Amniotic stem cell (primary cell): Measurements from ENCODE around the gene RIPOR3.
"Not testable (repeated sequence)": the region's sequence is repeated elsewhere in the genome, so short reads cannot be mapped to it uniquely, and the experiment has no call there.

Experiments
- DNase-seq: peaks from one replicate; lab custom pipeline; 2025; lab: John Stamatoyannopoulos, UW

RIPOR3 gene

DNA sequence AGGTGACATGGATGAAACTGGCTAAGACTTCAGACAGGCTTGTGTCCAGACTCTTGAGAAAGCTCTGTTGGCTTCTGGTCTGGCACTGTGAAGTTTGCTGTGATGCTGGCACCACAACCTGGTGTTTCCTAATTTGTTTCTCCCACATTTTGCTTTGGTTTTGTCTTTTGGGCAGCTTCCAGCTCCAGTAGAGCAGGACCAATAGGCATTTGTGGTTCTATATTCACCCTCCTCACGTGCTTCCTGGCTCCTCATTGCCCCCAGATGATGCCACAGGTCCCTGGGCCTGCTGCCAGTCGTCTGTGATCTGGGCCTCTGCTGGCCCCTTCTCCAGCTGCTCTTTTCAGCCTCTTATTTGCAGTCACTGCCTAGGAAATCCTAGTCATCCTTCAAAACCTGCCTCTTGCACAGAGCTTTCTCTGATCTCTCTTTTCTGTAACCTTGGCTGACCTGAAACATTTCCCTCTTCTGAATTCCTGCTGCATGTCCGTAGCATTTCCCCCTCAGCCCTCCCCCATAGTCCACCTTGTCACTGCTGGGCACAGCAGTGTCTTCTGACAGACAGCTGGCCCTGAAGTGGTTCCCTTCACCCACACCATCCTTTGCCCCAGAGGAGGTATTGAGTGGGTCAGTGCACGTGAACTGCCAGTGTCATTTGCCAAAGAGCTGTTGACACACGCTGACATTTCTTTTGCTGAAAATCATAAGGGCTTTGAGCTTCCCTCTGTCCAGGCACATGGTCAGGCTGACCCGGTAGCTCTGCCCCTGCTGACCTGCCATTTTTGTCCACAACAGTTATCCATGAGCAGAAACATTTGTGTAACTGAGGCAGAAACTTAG is 118.2 kb downstream of the RIPOR3 start:
- no peak for DNase-seq

DNA sequence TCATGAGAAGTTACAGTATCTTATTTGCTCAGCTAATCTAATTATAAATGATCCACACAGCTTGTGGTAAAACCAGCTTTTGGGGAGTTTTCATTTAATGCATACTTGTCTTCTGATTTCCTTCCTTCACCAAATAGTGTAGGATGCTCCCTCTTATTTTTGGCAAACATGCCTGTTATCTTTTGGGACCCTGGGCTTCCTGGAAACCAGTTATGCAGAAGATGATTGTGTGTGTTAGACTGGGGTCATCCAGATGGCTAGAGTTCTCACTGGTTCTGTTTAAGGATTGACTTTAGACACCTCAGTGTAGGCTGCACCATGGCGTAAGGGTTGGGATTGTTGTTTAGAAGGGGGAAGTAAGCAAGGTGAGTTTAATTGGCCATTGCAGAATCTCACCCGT is 119.9 kb downstream of the RIPOR3 start:
- DNase-seq, result no peak

DNA sequence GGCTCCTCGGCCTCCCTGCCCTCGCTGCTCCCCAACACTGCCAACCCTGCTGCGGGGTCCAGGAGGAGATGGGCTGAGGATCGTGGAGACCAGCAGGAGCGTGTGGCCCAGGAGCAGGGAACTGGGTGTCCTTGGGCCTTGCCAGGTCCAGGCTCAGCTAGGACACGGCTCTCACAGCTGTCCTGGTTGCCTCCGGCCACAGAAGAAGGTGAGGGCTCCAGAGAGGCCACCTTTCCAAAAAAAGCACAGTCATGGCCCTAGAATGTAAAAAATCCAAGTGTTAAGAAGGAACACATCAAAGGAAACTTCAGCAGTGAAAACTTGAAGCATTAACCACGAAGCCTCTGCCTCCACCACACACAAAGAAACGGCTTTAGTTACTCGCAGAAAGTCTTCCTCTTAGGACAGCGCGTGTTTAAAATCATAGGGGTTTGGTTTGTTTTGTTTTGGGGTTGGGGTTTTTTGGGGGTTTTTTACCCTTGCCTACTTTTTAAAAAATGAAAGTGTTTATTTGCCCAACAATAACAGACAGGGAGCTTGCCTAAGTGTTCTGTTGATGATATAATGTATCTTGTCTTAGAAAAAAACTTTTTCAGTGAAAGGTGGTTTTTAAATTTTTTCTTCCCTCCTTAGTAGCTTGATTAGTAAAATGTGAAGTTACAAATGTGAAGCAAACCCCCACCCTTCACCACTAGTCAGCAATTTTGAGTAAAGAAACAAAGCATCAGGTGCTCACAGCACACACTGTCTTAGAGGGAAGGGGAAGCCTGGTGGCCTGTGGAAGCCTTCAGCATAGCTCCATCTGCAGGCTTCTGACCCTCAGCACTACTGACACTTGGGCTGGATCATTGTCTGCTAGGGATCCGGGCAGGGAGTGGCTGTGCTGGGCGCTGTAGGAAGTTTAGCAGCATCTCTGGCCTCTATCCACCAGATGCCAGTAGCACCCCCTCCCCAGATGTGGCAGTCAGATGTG is 121.2 kb downstream of the RIPOR3 start:
- DNase-seq, result no peak

DNA sequence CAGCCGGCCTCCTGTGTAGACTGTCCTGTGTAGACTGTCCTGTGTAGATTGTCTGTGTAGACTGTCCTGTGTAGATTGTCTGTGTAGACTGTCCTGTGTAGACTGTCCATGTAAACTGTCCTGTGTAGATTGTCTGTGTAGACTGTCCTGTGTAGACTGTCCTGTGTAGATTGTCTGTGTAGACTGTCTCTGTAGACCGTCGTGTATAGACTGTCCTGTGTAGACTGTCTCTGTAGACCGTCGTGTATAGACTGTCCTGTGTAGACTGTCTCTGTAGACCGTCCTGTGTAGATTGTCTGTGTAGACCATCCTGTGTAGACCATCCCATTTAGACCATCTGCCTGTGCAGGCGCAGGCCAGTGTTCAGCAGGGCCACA is 121.9 kb downstream of the RIPOR3 start:
- DNase-seq, result not testable (repeated sequence)

DNA sequence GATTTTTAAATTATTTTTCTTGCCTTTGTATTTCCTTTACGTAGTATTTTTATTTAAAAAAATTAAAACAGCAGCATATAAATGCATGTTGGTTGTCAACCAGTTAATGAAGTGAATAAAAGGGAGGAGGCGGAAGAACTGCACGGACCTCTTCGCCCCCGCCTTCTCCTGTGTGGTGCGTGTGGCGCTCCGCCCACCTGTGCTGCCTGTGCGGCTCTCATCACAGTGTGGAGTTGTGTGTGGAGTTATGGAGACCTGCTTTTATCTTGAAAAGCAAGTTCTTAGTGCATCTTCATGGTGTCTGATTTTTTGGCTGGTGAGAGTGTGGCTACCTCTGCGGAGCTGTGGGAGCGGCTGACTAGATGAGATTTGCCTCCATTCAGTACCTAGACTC is 122.8 kb downstream of the RIPOR3 start:
- no peak for DNase-seq

DNA sequence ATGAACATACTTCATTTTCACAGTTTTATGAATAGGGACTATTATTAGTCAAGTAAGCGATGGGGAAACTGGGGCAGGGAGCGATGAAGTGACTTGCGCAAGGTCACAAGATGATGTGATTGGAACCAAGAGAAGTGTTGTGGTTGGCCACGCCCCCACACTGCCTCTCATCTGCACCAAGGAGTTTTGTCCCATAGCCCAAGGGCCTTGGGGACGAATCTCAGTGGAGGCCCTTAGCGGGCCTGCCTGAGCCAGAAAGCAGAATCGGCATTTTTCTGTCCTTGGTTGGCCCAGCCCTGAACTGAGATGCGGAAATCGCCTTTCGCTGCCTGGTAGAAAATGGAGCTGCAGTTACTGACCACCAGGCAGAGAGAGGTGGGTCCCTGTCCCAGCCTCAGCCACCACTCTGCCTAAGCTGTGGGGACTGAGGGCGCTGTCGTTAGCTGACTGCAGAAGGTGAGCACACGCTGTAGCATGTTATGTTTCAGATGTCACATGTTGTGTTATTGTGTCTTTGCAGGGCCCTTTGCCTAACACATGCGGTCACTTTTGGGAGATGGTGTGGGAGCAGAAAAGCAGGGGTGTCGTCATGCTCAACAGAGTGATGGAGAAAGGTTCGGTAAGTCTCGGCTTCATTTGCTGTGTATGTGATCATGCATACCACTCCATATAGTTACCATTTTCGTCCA is 123.3 kb downstream of the RIPOR3 start:
- DNase-seq, result no peak

DNA sequence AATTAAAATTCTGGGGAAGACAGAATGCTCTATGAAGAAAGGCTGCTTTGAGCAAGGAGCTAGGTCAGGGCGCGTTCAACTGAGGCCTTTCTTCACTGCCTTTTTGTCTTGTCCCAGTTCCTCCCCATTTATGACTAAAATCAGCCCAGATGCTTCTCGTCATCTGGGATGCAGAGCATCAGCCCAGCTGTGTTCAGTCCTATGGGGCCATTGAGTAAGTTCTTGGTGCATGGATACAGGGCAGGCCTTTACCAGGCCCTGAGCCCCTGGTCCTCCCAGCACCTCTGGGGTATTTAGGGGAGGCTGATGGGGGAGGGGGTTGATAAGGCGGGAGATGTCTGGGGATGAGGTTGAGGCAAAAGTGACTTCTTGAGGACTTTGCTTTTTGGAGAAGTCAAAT is 125.5 kb downstream of the RIPOR3 start:
- DNase-seq, result no peak

DNA sequence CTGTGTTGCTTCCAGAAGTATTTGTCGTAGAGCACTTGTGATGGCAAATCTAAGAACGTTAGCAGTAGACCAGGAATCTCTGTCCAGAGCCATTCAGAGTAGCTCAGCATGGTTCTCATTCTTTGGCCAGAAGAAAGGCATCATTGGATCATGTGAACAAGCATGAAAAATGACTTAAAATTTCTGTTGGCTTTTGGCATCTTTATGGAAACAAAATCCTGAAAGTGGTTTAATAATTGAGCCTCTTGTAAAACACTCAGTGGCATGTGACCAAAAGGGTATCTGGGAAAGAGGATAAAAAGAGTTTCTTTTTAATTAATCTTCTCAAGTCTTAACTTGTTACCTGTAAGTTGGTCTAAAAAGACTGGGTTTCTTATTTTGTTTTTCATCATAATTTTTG is 126.0 kb downstream of the RIPOR3 start:
- no peak for DNase-seq

DNA sequence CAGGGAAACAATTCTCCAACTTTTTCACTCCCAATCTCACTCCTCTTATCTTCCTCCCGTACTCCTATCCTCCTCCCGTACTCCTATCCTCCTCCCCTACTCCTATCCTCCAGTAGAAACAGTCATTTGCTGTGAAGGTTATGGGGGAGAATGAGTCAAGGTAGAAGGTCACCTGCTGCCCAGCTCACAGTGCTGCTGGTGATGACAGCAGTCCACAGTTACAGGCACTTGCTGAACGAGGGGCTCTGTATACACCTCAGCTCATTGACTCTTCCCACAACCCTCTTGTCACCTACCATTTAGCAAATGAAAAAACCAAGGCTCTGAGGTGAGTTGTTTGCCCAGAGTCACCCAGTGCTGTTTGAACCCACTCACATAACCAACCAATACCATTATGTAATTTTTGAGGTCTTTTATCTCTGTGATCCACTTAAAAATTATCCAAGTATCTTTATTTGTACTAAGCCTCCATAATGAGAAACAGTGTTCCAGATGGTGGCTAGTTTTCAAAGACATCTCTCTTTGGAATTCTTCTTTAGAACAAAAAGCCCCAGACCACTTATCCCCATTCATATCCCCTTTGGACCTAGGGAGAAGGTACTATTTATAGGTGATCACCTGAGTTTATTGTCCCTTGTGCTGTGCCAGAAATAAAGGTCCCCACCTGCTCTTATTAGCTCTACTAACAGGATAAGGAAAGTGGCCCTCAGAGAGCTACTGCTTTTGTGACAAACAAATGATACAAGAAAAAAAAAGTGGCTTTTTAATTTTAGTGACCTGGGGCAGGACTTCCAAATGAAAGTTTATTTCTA is 128.0 kb downstream of the RIPOR3 start:
- no peak for DNase-seq

DNA sequence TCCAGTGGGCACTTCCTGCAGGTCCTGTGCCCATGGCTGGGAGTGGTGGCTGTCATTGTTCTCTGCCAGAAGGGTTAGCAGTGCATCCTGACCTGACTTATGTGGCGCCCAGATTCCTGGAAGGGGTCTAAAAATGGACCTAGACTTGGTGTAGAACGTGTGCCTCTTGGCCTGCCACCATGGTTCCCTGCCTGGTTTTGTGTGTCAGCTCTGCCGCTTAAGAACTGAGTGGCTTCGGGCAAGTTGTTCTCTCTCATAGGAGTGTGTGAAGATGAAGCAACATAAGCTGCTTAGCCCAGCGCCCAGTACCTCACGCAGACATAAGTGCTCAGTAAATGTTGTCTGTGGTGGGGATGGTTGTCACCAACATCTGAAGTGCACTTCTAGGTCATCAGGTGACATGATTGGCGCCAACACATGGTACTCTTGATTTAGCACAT is 129.1 kb downstream of the RIPOR3 start:
- DNase-seq, result no peak

DNA sequence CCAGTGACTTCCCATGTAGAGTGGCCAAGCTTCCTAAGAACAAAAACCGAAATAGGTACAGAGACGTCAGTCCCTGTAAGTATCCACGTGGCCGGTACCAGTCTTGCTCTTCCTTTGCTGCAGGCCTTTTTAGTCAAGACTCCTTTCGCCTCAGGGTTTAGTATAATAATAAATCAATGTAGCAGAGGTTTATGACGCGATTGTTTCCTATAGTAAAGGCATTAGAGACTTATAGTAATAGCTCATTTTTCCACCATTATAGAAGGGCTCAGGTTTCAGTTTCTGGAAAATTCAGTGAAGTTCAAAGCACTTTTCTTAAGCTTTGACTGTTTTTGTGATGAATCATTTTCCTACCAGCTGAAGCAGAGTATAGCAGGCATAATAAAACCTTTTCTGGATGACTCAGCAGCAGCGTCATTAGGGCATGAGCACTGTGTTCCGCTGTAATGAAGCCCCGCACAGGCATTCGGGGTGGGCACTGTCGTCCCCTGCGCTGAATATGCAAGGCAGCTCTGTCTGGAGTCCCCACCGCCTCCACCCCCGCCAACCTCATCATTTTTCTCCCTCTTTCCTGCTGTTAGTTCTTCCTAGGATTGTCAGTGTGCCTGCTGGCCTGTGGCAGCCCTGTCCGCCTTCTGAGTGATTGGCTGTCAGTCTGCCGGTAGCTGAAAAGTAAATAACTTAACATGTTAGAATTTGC is 129.8 kb downstream of the RIPOR3 start:
- peak; percentile 92 for DNase-seq

DNA sequence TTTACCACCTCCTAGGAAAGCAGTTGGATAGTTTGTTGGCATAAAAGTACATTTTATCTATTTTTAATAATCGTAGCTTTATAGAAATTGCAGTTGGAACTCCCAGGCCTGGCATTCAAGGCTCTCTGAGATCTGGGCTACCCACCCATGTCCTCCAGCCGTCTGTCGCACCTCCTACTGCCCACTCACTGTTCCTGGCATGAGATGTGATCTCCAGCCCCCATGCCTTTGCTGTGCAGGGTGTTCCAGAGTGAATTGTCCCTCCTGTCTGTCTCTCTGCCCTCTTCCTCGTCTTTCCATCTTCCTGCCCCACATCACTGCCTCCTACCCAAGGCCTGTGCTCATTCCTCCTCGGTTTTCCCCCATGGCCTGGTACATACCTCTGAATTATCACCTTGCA is 130.5 kb downstream of the RIPOR3 start:
- no peak for DNase-seq

DNA sequence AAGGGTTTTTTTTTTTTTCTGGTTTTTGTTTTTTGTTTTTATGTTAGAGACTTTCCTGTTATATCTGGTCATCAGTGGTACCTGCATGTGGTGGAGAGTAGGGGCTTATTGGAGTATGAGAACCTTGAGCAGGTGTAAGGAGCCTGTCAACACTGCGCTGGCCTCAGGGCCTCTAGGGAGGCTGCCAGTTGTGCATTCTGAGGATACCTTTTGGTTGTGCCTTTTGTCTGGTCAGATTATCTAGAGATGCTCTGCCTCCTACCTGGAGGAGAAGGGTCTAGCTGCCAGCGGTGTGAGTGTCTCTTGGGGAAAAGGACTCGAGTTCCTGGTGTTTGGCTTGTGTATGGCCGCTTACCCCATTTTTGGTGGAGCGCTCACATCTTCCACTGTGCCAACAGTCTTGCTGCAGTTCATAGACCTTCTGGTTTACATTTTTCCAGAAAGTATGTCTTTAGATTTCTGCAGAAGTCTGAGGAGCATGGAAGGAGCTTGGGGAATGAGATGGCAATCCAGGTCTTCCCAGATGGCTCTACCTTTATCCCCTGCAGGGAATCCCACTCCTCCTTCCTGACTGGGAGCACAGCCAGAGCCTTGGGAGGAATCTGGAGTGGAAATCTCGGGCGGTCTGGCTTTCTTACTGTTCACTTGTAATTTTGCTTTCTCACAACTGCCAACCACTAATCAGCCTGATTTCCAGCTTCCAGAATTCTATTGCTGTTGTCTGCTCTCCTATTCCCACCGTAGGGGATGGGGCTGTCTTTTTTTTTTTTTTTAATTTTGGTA is 131.3 kb downstream of the RIPOR3 start:
- DNase-seq, result no peak

DNA sequence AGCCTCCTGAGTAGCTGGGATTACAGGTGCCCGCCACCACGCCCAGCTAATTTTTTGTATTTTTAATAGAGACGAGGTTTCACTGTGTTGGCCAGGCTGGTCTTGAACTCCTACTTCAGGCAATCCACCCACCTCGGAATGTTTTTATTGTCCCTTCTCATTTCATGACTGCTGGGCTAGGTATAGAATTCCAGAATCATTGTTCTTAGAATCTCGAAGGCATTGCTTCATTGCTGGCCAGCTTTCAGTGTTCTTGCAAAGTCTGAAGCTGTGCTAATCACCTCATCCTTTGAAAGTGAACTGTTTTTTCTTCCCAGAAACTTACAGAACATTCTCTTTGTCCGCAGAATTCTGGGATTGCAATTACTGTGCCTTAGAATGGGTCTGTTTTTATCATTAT is 132.2 kb downstream of the RIPOR3 start:
- no peak for DNase-seq

DNA sequence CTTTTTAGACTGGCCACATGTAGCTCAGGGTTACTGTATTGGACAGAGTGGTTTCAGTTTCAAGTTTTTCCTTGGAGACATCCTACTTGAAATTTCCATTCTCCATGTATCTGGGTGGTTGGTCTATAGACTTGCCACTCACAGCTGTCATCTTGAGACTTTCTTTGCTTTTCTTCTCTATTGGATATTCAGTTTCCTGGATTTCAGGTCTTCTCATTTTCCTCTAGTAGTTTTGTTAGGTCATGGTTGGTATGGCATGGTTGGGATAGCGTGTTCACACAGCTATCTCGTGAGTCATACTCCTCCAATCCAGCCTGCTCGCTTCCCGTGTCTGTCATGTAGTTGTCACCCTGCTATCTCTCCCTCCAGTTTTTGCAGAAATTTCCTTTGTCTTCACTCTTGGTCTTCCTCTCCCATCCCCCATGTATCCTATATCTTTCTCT is 132.8 kb downstream of the RIPOR3 start:
- DNase-seq, result peak; percentile 40

DNA sequence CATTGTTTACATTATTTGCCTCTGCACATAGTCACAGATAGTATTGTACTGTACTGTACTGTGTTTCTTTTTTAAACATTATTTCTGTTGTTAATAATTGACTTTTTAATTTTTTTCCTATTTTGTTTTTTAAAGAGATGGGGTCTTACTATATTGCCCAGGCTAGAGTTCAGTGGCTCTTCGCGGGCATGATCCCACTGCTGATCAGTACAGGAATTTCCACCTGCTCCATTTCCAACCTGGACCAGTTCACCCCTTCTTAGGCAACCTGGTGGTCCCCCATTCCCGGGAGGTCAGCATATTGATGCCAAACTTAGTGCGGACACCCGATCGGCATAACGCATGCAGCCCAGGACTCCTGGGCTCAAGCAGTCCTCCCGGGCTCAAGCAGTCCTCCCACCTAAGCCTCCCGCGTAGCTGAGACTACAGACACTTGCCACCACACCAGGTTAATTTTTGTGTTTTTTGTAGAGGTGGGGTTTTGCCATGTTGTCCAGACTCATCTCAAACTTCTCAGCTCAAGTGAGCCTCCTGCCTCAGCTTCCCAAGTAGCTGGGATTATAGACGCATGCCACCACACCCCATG is 133.7 kb downstream of the RIPOR3 start:
- no peak for DNase-seq

DNA sequence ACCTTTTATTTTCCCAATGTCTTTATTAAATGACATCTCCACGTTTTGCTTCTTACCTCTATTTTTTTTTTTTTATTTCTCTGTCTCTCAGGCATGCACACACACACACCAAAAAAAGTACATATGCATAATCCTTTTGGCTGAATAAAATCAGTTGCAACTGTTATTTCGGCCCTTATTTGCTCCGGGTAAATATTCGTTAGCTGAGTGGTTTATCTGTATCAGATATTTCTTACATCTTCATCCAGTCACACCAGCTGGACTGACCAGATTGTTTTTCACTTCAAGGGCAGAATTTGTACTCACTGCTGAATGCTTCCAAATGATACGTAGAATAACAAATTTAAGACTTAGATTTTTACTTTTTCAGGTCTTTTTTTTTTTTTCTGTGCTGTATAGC is 135.7 kb downstream of the RIPOR3 start:
- no peak for DNase-seq

DNA sequence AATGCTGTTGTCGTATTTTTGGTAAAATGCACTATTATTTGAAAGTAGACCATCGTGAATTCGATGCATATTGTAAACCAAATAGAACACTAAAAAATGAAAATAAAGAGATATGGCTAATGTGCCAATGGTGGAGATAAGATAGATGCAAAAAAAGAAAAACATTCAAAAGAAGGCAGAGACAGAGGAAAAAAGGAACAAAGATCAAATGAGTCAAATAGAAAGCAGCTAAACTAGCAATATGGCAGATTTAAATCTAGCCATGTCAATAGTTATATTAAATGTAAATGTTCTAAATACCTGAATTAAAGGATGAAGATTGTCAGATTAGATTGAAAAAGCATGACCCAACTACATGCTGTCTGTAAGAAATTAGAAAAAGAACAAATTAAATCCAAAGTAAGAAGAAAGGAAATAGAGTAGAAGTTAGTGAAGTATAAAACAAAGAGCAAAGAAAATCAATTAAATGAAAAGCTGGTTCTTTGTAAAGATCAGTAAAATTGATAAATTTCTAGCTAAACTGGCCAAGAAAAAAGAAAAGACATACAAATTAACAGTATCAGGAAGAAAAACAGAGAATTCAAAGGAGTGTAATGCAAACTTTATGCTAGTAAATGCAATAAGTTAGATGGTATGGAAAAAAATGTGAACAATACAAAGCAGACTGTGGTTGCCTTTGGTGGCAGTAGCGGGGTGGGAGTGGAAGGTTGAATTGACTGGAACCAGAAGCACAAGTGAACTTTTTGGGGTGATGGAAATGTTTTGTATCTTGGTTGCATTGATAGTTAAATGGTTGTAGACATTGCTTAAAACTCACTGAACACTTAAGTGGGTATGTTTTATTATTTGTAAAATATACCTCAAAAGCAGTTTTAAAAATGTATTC is 136.4 kb downstream of the RIPOR3 start:
- no peak for DNase-seq

DNA sequence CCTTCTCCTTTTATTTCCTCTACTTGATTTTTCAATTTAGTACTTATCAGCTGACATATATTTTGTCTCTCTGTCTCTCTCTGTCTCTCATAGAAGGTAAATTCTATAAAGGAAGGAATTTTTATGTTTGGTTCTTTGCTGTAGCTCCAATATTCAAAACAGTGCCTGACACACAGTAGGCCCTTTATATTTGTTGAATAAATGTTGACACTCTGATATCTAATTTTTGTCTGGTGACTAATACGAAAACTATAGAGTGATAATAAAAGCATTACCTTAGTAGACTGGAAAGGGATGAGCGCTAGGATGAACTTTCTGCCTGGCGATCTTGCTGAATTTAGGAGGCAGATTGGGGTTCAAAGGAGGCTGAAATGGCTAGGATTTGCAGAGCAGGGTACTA is 138.4 kb downstream of the RIPOR3 start:
- no peak for DNase-seq
